Astrocyte of the spinal cord (primary cell): ENCODE measurements around the gene FREM1.

ENCODE experiments used
- DNase-seq: peaks from one replicate; pipeline ENCODE4 v3.0.0; 2011; ENCODE audit warnings: low read depth, low spot score
- H3K4me3 ChIP-seq: 2 replicates; pipeline ENCODE4 v1.5.1; 2011; ENCODE audit warnings: low read depth, mild to moderate bottlenecking, low read length, moderate library complexity
- in situ Hi-C: cut with HindIII; loops from 2 replicates; pipeline ENCODE4 v1.10.0; 2017; ENCODE audit warnings: low sequenced_read_pairs
- TF ChIP-seq, protein P1 (sequence below): IDR thresholded peaks from 2 replicates; pipeline ENCODE4 v1.5.1; 2012; ENCODE audit warnings: low read depth, mild to moderate bottlenecking, low read length, inconsistent platforms

FREM1 gene

DNA sequence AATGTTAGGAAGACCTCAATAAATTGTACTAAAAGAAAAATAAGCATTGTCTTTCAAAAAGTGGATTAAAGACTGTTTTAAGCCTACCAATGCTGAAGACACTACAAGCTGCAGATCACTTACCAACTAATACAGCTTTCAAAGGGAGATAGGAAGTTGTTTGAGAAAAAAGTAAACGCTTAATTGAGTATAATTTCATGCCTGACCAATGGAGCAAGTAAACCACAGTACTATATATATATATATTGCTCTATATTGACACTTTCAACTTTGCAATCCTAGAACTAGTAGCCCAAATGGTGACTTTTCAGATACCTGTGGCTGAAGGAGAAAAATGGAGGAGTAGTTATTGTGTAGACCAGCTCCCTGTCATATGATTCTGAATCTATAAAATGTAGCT lies 85.7 kb downstream of the FREM1 start:
- no peak for DNase-seq
- TF ChIP-seq, protein P1, sequence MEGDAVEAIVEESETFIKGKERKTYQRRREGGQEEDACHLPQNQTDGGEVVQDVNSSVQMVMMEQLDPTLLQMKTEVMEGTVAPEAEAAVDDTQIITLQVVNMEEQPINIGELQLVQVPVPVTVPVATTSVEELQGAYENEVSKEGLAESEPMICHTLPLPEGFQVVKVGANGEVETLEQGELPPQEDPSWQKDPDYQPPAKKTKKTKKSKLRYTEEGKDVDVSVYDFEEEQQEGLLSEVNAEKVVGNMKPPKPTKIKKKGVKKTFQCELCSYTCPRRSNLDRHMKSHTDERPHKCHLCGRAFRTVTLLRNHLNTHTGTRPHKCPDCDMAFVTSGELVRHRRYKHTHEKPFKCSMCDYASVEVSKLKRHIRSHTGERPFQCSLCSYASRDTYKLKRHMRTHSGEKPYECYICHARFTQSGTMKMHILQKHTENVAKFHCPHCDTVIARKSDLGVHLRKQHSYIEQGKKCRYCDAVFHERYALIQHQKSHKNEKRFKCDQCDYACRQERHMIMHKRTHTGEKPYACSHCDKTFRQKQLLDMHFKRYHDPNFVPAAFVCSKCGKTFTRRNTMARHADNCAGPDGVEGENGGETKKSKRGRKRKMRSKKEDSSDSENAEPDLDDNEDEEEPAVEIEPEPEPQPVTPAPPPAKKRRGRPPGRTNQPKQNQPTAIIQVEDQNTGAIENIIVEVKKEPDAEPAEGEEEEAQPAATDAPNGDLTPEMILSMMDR = no peak
- in situ Hi-C loops = no loop called here
- H3K4me3 ChIP-seq = no peak overlapping the region

DNA sequence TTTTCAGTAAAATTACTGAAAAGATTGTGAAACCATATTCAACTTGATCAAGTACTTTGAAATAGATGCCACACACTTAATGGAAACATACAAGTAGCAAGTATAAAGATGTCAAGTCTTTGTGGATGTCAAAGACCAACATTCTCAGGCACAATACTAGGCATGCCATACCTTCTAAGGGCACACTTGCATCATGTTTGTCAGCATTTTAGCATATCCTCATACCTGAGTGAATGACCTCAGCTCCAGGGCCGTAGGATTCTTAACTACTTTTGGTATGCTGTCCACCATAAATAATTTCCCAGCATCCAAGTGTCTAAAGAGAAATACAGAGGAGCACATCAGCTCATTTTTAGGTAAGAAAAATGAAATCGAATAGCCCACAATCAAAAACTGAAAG lies 86.4 kb downstream of the FREM1 start:
- no peak overlapping the region for H3K4me3 ChIP-seq
- in situ Hi-C loops = no loop called here
- TF ChIP-seq, protein P1 = no peak
- DNase-seq = no peak

DNA sequence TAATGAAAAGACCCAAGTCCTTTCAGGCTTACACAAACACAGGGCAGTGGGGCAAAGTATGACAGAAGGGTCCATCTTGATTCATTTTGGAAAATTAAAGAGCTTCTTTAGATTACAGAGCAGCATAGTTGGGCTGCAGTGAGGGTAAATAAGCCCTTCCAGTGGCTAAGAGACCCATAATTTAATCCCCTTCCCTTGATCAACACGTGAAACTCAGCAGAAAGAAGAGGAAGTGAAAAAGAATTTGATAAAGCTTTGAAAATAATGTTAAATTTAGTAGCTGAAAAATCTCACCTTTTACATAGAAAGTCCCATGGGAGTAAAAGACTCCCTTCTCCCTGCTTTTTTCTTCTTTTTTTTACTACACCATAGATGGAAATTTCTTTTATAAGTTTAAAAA lies 87.6 kb downstream of the FREM1 start:
- TF ChIP-seq, protein P1 = no peak
- H3K4me3 ChIP-seq = no peak overlapping the region
- DNase-seq = no peak
- in situ Hi-C loops = no loop called here

DNA sequence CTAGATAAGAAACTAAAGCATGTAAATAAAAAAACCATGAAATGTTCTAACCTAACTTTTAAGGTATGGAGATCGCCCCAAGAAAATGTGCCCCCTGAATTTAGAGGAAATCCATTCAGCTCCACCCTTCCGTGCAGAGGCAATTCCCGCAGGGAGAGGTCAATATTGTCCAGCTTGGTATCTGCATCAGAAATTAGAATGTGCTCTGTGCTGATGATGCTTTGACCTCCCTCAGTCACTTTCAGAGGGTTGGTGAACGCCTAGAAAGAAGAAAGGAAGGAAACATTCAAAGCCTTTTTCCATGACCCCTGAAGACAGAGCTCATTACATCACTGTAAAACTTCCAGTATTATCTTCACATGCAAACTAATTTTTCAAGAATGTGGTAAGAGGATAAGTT lies 91.0 kb downstream of the FREM1 start:
- no peak for DNase-seq
- in situ Hi-C loops = no loop called here
- no peak overlapping the region for H3K4me3 ChIP-seq
- TF ChIP-seq, protein P1 = no peak

DNA sequence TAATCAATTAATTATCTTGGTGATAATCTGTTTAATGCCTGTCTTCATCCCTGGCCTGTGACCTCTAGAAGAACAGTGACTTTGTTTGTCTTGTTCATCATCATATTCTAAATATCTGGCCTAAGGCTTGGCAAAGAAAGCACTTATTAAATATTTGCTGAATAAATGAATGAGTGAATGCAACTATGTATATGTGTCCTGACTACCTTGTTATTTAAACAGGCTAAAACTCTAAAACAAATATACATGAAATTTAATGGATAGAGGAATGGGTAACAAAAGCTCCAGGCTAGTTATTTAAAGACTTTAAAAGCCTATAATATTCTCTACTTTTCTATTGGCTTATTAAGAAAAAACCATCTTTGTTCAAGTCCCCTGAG lies 96.0 kb downstream of the FREM1 start:
- DNase-seq = no peak
- in situ Hi-C loops = no loop called here
- no peak overlapping the region for H3K4me3 ChIP-seq
- TF ChIP-seq, protein P1 = no peak

DNA sequence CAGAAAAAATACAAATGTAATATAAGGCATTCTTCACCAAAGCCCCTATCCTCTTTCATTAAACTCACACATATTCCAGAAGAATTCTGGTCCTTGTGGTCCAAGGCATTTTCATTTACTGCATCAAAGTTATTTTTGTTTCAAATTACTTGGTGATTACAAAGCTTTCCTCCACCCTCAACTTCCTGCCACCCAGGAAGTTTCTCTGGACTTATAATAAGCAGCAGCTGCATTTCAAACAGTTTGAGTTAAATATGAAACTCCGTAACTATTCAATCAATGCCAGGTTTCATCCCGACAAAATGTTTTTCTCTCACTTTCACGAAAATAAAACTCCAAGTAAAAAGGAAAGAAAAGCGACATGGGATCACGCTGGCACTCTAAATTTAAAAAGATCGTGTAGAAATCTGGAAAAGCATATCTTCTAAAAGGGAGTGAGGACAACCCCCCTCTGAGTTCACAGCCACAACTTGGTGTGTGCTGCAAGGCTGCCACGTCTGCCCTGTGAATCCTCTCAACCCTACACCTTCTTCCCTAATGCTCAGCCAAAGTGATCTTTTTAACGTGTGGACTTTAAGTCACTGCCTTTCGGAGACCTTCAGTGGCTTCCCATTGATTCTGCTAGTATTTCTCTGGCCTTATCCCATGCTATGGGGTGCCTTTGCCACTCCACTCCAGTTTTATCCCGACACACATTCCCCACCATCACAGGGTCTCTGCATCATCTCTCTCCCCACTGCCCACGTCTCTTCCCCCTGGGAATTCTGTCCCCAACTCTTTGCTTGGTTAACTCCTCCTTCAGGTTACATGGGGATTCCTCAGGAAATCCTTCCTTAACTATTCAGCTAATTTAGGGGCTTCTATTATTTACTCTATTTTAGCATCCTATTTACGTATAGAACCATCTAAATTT lies 96.6 kb downstream of the FREM1 start:
- H3K4me3 ChIP-seq = peak overlapping the region; percentile 10
- TF ChIP-seq, protein P1 = no peak
- peak; percentile 40 for DNase-seq

More for the DNA sequence above, 96.6 kb downstream of the FREM1 start:
- in situ Hi-C loops = no loop called here
